GM13977 (cell line): ENCODE data around the gene TNS1.

ENCODE experiments used
- DNase-seq: peaks from one replicate; pipeline ENCODE4 v3.0.0; 2012; ENCODE audit warnings: low spot score
- in situ Hi-C: fragments of 300-500 bp; cut with MboI; formaldehyde crosslinking; loops from one replicate; pipeline ENCODE4 v1.12.0; 2022; ENCODE audit warnings: low sequenced_read_pairs, low pct_unique_long_range_greater_than_20kb, mixed read lengths, inconsistent platforms; ENCODE audit not compliant: unreplicated experiment
- TF ChIP-seq, protein P1 (sequence below): IDR thresholded peaks from 2 replicates; pipeline ENCODE4 v1.5.1; 2012; ENCODE audit warnings: mild to moderate bottlenecking, control low read depth; ENCODE audit not compliant: insufficient read depth; ENCODE audit errors: extremely low read depth, missing control alignments

Gene TNS1

DNA sequence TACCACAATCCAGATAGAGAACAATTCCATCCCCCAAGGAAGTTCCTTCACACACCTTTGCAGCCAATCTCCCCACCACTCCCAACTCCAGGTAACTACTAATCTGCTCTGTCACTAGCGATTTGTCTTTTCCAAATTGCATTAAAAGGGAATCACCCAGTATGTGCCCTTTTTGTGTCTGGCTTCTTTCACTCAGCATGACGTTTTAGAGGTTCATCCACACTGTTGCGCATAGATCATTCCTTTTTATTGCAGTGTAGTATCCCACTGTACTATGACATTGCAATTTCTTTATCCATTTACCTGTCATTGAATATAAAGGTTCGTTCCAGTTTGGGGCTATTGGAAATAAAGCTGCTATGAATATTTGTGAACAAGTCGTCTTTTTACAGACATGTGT is 31.6 kb downstream of the TNS1 start:
- DNase-seq: no peak
- TF ChIP-seq, protein P1, sequence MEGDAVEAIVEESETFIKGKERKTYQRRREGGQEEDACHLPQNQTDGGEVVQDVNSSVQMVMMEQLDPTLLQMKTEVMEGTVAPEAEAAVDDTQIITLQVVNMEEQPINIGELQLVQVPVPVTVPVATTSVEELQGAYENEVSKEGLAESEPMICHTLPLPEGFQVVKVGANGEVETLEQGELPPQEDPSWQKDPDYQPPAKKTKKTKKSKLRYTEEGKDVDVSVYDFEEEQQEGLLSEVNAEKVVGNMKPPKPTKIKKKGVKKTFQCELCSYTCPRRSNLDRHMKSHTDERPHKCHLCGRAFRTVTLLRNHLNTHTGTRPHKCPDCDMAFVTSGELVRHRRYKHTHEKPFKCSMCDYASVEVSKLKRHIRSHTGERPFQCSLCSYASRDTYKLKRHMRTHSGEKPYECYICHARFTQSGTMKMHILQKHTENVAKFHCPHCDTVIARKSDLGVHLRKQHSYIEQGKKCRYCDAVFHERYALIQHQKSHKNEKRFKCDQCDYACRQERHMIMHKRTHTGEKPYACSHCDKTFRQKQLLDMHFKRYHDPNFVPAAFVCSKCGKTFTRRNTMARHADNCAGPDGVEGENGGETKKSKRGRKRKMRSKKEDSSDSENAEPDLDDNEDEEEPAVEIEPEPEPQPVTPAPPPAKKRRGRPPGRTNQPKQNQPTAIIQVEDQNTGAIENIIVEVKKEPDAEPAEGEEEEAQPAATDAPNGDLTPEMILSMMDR: no peak
- in situ Hi-C loops: no loop called here

DNA sequence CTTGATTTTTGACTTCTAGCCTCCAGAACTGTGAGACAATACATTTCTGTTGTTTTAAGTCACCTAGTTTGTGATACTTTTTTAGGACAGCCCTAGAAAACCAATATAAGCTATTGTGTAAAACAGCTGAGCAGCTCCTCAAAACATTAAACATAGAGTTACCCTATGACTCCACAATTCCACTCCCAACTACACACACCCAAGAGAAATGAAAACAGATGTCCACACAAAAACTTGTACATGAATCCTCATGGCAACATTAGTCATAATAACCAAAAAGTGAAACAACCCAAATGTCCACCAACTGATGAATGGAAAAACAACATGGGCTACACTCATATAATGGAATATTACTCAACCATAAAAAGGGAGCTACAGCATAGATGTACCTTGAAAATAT is 32.6 kb downstream of the TNS1 start:
- no peak for DNase-seq
- in situ Hi-C loops: no loop called here
- TF ChIP-seq, protein P1: no peak

DNA sequence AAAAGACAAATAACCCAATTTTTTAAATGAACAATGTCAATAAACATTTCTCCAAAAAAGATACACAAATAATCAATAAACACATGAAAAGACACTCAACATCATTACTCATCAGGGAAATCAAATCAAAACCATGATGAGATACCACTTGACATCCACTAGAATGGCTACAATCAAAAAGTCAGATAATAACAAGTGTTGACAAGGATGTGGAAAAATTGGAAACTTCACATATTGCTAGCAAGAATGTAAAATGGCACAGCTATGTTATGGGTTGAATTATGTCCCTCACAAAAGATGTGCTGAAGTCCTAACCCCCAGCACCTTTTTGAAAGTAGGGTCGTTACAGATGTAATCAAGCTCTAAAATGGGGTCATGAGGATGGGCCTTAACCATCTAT is 33.2 kb downstream of the TNS1 start:
- TF ChIP-seq, protein P1: no peak
- in situ Hi-C loops: no loop called here
- DNase-seq: no peak

DNA sequence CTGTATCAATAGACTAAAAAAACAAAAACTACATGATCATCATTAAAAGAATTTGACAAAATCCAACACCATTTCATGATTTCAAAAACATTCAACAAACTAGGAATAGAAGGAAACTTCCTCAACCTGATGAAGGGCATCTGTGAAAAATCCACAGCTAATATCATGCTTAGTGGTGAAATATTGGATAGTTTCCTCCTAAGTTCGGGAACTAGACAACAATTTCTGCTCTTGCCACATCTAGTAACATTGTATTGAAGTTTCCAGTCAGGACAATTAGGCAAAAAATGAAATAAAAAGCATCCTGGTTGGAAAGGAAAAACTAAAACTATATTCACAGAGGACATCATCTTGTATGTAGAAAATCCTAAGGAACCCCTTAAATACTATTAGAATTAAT is 34.8 kb downstream of the TNS1 start:
- in situ Hi-C loops: no loop called here
- no peak for DNase-seq
- TF ChIP-seq, protein P1: no peak

DNA sequence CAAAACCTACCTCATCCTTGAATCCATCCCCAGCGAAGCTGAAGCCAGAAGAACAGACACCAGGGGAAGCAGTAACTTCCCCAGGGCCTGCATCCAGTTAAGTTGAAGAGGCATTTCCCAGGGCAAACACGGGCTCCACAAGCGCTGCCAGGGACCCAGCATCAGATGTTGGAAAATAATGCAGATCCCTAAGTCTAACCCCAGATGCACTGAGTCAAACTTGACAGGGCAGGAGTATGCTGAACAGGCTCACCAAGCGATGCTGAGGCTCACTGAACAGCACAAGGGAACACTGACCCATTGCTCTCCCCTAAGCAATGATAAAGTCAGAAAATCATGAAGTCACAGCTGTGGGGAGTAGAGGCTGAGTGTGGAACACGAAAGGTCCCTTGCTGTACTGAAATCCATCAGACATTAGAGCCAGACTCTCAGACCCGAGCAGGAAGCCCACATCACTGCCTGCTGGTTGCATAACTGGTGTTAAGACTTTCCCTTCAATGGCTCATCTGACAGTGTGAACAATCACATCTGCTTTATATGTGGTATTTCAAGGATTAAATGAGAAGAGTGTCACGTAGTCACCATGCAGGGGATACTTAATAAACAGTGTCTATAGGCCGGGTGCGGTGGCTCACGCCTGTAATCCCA is 36.2 kb downstream of the TNS1 start:
- no peak for DNase-seq
- TF ChIP-seq, protein P1: no peak
- in situ Hi-C loops: no loop called here

DNA sequence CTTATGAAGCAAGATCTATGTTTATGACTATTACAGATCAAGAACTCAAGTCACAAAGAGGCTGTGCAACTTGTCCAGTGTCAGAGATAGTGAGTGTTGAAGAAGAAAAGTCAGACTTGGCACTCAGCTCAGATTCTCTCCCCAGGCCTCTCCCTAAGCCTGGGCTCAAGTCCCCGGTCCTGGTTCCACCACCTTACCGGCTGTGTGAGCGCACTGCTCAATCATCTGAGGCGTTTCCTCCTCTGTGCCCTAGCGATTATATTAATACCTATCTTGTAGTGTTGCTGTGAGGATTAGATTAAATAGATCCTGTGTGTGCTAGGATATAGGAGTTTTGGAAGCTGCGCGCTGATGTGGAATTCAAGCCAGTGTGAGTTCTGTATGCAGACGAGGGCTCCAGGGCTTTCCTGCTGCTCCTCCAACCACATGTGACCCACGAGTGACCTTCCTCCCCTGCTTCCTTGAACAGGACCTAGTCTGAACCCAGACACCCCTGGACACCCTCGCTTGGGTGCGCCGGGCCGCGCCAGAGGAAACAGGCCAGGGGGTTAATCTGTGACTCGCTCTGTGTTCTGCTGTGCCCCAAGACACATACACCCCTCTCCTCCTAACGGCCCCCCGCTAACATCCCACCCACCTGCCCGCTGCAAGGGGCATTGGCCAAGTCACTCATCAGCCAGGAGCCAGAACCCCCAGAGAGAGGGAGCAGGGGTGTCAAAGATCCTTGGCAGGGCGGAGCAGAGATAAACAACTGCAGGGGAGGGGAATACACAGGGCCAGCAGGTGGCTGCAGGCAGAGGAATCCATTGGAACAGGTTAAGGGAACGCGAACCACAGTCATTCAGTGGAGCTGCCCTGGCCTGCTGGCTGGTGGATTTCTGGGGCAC is 38.3 kb downstream of the TNS1 start:
- TF ChIP-seq, protein P1: no peak
- in situ Hi-C loops: no loop called here

More for the DNA sequence above, 38.3 kb downstream of the TNS1 start:
- DNase-seq: no peak
